GM18499 (cell line): Measurements from ENCODE around the gene OPN5.

Experiments
- ATAC-seq: cut with Tn5 transposase; IDR thresholded peaks from one replicate; pipeline ENCODE4 v1.9.1; 2021; ENCODE audit warnings: moderate number of reproducible peaks; ENCODE audit not compliant: insufficient read depth, unreplicated experiment

Gene OPN5

GRCh38 chr6:47787620-47788497 is 6.0 kb downstream of the OPN5 start:
- ATAC-seq, result peak; percentile 81

- ATAC-seq, result no peak
Measured at GRCh38 chr6:47788498-47788884, 6.7 kb downstream of the OPN5 start.

- no peak for ATAC-seq
Measured at GRCh38 chr6:47789553-47789952, 7.7 kb downstream of the OPN5 start.

GRCh38 chr6:47792216-47792733 is 10.4 kb downstream of the OPN5 start:
- ATAC-seq, result no peak

- ATAC-seq, result no peak
Measured at GRCh38 chr6:47794577-47795135, 12.8 kb downstream of the OPN5 start.

- no peak for ATAC-seq
Measured at GRCh38 chr6:47801984-47802383, 20.2 kb downstream of the OPN5 start.

GRCh38 chr6:47804821-47805220 is 23.0 kb downstream of the OPN5 start:
- no peak for ATAC-seq

- ATAC-seq, result no peak
Measured at GRCh38 chr6:47809873-47810272, 28.0 kb downstream of the OPN5 start.

- ATAC-seq, result no peak
Measured at GRCh38 chr6:47810885-47811284, 29.1 kb downstream of the OPN5 start.

GRCh38 chr6:47811443-47811842 is 29.6 kb downstream of the OPN5 start:
- no peak for ATAC-seq

GRCh38 chr6:47817749-47818148 is 35.9 kb downstream of the OPN5 start:
- ATAC-seq, result no peak

- no peak for ATAC-seq
Measured at GRCh38 chr6:47819461-47819860, 37.6 kb downstream of the OPN5 start.

GRCh38 chr6:47822856-47823554 is 41.2 kb downstream of the OPN5 start:
- no peak for ATAC-seq

GRCh38 chr6:47832386-47833100 is 50.7 kb downstream of the OPN5 start:
- ATAC-seq, result no peak

GRCh38 chr6:47834196-47834595 is 52.4 kb downstream of the OPN5 start:
- no peak for ATAC-seq

GRCh38 chr6:47836046-47836445 is 54.2 kb downstream of the OPN5 start:
- ATAC-seq, result peak; percentile 58

- peak; percentile 71 for ATAC-seq
Measured at GRCh38 chr6:47836639-47837038, 54.8 kb downstream of the OPN5 start.

GRCh38 chr6:47839645-47840044 is 57.8 kb downstream of the OPN5 start:
- ATAC-seq, result no peak

GRCh38 chr6:47844881-47845280 is 63.0 kb downstream of the OPN5 start:
- no peak for ATAC-seq

GRCh38 chr6:47846752-47847151 is 64.9 kb downstream of the OPN5 start:
- no peak for ATAC-seq
